ENCODE data around the gene FNDC10.
"Not testable (repeated sequence)": the region's sequence is repeated elsewhere in the genome, so short reads cannot be mapped to it uniquely, and the experiment has no call there.

Gene FNDC10

DNA sequence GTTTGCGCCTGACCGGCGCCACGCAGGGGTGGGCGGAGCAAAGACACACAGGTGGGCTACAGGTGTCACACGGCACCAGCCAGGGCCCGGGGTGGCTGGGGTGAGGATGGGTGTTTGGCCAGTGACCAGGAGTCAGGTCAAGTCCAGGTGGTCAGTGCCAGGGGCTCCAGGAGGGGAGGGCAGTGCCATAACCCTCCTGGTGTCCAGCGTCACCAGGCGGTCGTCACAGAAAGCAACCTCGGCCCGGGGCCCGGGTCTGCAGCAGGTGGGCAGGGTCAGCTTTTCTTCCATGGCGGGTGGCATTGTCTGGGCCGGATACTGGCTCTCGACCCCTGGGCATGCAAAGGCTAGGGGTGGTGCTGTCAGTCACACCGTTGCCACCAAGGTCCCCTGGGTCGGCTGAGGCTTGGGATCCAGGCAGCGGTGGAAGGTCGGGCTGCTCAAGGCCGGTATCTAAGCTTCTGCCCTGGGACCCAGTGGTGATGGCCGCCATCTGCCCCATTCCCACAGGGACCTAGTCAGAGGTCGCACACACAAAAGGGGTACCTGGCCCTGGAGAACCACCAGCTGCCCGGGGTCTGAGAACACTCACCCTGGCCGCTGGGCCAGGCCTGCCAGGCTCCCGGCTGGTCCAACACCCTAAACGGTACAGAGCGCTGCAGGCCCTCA is 1.8 kb downstream of the FNDC10 start:
- FAIRE-seq: no peak

DNA sequence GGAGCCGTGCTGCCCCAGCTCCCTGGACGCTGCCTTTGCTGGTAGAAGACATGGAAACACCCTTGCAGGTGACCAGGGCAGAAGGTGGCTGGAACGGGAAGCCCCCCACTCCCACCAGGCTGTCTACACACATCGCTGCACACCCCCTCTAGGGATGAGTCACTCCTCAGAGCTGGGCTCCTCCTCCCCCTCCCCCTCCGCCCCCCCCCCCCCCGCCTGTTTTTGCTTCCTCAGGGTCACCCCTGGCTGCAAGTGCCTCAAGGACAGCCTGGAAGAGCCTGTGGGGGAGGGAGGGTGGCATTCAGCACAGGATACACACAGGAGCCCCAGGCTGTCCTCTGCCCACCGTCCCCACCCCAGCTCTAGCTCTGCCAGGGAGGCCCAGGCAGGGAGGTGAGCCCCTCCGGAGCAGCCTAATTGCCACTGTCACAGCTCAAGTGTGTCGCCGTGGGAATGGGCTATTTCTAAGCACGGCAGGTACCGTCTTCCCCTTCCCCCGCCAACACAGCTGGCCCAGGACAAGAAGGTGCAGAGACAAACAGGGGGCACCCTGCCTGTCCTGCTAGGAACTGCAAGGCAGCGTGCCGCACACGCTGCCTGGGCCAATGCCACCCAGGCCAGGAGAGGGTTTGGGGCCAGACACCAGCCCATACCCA is 2.5 kb downstream of the FNDC10 start:
- no peak for FAIRE-seq

DNA sequence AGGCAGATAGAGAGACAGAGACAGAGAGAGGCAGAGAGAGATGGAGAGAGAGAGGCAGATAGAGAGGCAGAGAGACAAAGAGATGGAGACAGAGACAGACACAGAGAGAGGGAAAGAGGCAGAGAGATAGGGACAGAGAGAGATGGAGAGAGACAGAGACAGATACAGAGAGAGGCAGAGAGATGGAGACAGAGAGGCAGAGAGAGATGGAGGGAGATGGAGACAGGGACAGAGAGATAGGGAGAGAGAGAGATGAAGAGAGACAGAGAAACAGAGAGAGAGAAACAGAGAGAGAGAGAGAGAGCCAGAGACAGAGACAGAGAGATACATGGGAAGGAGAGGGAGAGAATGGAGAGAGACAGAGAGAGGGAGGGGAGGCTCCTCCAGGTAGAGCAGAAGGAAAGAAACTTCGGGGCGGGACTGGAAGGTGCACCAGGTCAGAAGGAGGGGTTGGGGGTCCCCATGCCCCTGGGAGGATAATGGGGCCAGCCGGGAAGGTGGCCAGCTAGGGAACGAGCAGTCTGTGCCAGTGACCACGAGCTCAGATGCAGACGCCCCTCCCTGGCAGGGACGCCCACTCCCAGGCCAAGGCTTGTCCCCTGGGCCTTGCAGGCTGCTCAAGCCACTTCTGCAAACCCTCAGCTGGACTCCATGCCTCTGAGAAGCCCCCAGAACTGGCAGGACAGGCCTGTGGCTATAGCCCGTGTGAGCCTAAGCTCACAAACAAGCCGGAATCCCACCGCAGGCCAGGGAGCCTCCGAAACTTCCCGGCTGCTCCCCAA is 3.3 kb downstream of the FNDC10 start:
- FAIRE-seq: no peak

DNA sequence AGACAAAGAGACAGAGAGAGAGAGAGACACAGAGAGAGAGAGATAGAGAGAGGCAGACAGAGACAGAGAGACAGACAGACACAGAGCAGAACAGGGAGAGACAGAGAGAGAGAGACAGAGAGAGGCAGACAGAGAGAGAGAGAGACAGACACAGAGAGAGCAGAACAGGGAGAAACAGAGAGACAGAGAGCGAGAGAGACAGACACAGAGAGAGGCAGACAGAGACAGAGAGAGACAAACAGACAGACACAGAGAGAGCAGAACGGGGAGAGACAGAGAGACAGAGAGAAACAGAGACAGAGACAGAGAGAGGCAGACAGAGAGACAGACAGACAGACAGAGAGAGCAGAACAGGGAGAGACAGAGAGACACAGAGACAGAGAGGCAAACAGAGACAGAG is 4.6 kb downstream of the FNDC10 start:
- not testable (repeated sequence) for FAIRE-seq

DNA sequence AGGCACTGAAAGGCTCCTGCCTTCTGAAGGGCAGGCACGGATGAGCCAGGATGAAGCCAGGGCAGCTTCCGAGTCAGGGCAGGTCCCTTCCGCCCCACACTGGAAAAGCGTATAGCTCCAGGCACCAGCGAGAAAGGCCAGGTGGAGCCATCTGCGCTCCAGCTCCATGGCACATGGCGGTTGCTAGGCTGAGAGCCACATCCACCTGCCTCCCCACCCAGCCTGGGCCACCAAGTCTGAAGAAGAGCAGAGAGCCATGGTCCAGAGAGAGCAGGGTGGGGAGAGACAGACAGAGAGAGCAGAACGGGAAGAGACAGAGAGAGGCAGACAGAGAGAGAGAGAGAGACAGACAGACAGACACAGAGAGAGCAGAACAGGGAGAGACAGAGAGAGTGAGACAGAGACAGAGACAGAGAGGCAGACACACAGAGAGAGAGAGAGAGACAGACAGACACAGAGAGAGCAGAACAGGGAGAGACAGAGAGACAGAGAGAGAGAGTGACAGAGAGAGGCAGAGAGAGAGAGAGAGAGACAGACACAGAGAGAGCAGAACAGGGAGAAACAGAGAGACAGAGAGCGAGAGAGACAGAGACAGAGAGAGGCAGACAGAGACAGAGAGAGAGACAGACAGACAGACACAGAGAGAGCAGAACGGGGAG is 5.2 kb downstream of the FNDC10 start:
- no peak for FAIRE-seq

DNA sequence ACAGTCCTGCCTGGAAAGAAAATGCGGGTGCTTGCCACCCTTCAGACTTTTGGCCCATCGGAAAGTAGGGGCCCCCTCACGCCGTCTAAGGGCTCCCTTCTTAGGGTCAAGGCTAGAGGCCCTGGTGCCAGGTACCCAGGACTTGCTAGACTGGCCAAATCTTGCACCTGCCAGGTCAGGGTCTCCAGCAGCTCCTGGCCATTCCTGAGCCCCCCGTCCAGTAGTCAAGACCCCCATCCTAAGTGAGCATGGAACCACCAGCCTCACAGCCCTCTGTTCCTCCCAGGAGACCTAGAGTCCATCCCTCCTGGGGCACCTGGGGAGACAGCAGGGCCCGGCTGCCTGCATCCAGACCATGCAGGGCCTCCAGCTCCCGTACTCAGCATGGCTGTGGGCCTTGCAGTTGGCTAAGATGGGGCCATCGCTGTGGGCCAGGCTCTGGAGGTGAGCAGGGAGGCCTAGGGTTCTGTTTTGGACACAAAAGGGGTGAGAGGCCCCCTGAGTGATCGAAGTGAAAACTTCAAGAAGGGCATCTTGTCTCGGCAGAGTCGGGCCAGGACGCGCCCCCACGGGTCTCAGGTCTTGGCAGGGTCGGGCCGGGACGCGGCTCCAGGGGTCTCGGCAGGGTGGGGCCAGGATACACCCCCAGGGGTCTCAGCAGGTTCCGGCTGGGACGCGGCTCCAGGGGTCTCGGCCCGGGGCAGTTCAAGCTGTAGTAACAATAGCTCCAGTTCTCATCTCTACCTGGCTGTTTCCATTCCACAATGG is 5.9 kb downstream of the FNDC10 start:
- FAIRE-seq: no peak

DNA sequence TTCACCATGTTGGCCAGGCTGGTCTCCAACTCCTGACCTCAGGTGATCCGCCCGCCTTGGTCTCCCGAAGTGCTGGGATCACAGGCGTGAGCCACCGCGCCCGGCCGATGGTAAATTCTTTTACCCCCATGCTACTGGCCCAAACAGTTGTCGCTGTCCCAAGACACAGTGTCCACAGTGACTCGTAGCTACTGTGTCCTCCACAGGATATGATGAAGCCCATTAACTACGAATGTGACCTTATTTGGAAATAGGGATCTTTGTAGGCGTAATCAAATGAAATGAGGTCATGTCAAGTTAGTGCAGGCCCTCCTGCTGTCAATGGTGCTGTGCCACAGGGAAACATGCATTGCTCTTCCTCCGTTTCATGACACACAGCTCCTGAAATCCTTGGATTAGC is 8.5 kb downstream of the FNDC10 start:
- no peak for FAIRE-seq

DNA sequence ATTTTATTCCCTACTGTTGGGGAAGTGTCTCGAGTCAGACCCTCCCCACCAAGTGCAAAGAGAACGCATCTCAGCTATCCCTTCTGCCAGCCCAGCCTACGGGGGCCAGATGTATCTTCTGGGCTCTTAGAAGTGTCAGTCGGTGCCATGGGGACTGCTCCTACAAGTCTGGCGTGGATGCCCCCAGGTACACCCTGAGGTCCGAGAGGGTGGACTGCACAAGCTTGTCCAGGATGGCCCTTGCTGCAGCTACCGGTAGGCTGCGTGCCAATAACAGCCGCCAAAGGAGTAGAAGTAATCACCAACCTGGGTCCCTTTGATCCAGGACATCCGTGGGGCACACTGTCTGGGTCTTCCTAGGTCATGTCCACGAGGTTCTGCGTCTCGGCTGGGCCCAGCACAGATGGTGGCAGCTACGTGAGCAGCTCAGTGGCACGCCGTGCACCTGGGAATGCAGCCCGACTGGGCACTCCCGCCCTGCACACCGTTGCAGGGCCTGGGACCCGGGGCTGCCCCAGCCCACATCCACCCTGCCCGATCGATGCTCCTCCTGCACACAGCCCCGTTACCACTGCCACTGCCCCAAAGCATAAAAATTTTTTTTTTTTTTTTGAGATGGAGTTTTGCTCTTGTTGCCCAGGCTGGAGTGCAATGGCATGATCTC is 16.5 kb downstream of the FNDC10 start:
- FAIRE-seq: no peak

DNA sequence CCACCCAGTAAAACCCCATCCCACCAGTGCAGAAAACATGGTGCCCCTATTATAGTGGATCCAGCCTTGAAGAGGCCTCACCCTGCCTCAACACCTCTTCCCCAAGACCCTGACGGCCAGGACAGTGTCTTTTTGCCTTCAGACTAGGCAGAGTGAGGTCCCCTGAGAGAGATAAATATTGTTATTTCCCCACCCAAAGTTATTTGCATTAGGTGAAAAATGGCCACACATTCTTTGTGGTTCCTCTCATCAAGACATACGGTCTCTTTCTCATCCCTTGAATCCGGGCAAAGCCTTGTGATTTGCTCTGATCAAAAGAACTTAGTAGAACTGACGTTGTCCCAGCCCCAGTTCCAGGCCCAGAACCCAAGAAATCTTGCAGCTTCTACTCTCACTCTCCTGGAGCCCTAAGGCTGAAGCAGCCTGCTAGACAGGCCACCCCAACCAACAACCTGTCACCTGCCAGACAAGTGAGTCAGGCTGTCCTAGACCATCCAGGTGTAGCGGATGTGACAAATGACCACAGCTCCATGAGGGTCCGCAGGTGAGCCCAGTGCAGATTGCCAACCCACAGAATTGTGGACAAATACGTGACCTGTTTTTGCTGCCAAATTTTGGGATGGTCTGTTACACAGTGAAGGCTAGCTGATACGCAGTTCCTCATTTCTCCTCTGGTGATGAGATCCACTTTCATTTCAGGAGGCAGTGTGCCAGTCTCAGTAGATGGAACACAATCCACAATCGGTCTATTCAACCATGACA is 17.2 kb downstream of the FNDC10 start:
- no peak for FAIRE-seq

DNA sequence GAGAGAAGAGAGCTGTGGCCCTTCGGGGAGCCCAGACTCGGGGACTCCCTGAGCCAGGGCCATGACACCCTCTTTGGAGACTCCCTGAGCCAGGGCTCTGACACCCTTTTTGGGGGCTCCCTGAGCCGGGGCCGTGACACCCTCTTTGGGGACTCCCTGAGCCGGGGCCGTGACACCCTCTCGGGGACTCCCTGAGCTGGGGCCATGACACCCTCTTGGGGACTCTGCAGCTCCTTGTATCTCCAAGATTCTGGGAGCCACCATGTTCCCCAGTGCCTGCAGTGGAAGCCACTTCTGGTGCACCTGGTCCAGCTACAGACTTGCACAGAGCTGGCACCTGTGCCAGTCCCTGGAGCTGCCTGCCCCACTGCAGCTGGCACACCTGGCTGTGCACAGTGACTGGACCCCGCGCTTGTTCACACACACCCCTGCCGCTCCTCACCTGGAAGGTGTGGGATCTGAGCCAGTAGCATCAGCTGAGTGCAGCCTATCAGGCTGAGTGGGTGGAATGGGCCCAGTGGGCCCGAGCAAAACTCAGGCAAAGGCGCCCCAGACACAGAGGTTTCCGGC is 21.5 kb downstream of the FNDC10 start:
- FAIRE-seq: no peak

DNA sequence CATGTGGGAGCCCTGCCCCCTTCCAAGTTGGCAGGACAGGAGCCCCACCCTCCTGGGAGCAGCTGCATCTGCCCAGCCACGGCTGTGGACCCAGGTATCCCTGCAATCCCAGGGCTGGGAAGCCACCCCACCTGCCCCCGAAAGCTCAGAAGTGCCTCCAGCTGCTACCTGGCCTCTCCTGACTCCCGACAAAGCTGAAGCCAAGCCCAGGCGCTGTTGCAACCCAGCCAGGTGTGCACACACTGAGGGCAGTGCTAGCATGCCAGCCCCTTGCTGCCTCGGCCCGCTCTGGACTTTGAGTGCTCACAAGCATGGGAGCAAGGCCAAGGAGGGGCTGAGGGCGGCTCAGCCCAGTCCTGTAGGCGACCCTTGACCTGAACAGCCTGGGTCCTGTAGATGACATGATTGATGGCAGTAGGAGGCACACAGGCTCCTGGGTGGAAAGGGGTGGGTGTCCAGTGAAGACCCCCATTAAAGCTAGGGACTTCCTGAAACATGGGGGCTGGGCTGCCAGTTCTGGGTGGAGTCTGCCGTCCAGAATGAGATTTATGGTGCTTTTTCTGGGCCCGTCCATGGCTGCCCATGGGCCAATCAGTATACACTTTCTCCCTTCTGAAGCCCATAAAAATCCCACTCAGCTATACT is 22.4 kb downstream of the FNDC10 start:
- FAIRE-seq: no peak

DNA sequence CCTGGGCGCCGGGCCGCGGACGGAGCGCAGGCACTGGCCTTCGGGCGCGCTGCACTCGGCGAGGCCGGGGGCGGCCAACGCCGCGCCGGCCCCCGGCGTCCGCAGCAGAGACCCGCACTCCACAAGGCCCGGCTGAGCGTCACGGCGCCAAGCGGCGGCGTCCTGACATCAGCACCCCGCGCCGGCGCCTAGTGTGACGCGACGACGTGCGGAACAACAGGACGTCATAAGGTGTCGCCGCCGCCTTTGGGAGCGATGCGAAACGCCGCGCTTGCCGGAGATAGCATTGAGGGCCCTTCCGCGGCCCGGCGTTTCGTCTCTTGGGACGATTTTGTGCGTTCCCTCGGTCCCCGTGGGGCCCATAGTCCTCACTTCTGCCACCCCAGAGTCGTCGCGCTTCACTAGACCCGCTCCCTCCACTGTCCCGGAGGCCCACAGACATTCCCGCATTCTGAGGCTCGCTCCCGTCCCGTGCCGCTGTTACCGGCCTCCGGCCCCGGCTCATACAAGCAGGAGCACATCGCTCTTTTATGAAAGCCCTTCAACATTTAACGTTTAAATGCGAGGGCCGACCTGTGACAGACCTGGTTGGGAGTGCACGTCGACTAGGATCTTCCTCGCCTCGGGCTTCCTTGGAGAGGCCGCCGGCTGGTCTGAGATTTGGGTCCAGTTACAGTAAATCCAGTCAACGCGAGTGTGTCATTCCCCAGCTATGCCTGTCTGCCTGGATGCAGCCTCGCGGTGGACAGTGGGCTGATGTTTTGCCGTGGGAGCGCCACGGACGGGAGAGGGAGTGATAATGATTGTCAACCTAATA is 25.0 kb downstream of the FNDC10 start, which contains the start of gene SSU72:
Gene SSU72 (minus strand): TSS at position 143 of the 817 bp plus-strand sequence. CDS start 306 bp downstream, outside the sequence.
- FAIRE-seq: no peak

DNA sequence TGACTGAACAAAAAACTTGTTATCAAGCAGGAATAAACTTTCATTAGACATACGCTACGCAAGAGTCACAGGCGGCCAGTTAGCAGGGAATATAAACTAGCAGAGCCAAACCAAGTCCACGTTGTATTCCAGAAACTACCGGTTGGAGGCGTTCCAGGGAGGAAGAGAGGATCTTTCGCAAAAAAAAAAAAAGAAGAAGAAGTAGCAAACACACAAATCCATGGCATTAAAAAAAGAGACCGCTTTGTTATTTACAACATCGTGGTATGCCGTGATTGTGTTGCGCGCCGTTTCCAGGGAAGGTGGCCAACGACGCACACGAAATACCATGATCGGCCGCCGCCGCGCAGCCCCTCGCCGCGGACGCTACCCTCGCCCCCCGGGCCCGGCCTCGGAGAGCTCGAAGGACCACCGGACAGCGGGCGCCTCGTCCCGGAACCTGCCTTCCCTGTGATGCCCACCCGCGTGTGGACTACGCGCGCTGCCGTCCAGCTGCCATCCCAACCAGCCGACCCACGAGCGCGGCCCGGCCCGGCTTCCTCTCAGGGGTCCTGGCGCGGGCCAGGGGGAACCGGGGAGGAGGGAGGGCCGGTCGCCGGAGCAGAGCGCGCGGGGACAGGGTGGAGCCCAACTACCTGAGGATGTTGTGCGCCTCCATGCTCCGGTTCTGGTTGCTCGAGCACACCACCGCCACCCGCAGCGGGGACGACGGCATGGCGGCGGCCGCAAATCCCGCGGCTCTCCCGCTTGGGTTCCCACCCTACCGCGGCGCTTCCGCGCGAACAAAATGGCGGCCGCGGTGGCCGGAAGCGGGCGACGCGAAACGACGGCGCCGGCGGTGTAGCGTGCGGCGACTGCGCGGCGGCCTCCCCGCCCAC is 25.9 kb downstream of the FNDC10 start:
- FAIRE-seq: no peak

DNA sequence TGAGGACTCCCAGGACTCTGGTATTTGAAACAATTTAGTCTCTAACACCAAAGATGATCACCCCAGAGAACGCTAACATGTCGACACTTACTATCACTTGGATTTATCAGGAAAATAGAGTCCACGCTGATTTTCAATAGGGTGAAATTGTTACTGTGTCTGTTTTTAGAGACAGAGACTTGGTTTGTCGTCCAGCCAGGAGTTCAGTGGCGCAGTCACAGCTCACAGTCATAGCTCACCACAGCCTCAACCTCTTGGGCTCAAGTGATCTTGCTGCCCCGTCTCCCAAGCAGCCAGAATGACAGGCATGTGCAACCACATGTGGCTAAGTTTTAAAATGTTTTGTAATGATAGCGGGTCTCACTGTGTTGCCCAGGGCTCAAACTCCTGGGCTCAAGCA is 30.6 kb downstream of the FNDC10 start:
- FAIRE-seq: no peak

DNA sequence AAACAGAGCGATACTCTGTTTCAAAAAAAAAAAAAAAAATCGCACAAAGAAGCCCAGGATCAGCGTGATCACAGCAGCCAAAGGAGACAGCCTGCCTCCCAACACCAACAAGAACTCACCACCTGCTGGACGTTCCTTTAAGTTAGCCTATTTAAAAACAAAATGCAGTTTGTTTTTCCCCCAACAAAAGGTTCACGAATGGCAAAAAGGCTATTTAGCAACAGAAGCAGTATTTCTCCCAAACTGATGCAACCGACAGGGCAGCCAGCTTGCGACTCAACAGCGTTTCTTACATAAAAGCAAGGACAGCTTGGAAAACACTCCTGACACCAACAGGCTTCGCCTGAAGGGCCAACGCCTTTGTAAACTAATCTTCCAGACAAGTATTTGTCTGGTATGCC is 32.0 kb downstream of the FNDC10 start:
- FAIRE-seq: no peak

DNA sequence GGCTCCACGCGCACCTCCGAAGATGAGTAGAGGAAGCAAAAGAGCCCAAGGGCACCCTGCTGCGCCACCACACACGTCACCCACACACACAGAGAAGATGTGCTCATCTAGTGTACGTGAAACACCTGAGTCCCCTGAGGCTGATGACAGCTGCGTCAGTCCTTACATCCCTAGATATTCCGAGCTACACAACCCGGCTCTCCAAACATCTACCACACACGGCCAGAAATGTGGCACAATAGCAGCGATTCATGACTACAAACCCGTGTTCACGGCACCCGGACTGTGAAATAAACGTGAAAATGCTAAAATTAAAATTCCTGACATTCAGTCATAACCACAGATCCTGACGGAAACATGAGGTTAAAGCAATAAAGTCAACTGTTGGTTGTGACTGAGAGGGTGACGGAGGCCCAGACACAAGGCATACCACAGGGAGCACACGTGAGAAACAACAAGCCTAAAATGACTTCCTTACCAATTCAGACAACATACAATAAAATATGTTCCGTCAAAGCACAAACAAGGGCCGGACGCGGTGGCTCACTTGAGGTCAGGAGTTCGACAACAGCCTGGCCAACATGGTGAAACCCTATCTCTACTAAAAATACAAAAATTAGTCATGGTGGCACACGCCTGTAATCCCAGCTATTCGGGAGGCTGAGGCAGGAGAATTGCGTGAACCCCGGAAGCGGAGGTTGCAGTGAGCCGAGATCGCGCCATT is 32.6 kb downstream of the FNDC10 start:
- FAIRE-seq: no peak

DNA sequence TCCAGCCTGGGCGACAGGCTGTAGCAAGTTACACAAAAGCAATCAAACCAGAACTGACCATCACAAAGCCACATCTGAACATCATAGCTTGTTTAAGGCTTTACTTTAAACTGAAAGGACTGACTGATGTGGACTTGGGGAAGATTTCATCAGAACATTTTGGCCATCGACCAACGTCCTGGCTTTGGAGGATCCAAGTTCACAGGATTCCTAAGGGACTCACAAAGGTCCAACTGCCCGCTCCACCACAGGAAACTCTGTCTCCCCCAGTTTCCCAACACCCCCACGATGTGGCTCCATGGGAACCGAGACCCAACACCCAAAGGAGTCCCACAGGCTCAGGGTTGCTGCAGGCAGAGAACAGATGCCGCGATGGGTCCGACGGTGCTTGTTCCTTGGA is 34.6 kb downstream of the FNDC10 start:
- no peak for FAIRE-seq

DNA sequence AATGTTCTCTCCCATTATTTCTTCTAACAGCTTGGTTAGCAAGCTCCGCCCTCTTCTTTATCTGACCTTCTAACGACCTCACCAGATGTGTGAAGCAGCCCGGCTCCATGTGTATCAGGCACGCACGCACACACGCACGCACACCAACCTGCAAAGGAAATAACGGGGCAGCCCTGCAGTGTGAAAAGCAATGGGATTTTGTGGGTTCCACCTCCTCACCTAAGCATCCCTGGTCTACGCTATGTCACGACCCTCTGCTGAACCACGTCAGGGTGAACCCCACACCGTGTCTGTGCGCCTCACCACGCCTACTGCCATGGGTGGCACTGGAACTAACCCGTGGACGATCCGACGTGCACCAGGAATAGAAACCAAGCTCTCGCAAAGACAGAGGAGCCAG is 35.7 kb downstream of the FNDC10 start:
- FAIRE-seq: no peak

Data from TTC549 (cell line).